Liver (tissue), 9 donors: ENCODE measurements around the gene GRIN3A. TPM values are rescaled to one million over a fixed set of nuclear protein-coding genes. Genes with fewer than 3 reads are reported as not detected.
A peak's percentile ranks its signal among the peaks of the same experiment; 100 is the strongest.

Experiments
- DNase-seq: peaks from one replicate; pipeline ENCODE4 v3.0.0-alpha.2; 2017; ENCODE audit warnings: low spot score
- H3K27ac ChIP-seq, 2 donors: one replicate each; pipeline ENCODE4 v1.7.0; 2013; ENCODE audit warnings: inconsistent platforms in 2 of 2, low read length in 2 of 2, control low read depth in 1 of 2, low read depth in 1 of 2, mild to moderate bottlenecking in 1 of 2
- H3K27me3 ChIP-seq, 4 donors: one replicate each; pipeline versions ENCODE4 v1.6.1 to v1.7.0; 2013; ENCODE audit warnings: low read length in 3 of 4, inconsistent platforms in 1 of 4, mild to moderate bottlenecking in 1 of 4, moderate library complexity in 1 of 4; ENCODE audit not compliant: control insufficient read depth in 4 of 4, insufficient read depth in 4 of 4
- H3K36me3 ChIP-seq, 4 donors: one replicate each; pipeline versions ENCODE4 v1.6.1 to v1.7.0; 2013; ENCODE audit warnings: low read length in 3 of 4, mild to moderate bottlenecking in 3 of 4, low read depth in 1 of 4, moderate library complexity in 1 of 4; ENCODE audit not compliant: control insufficient read depth in 4 of 4, insufficient read depth in 3 of 4
- H3K4me1 ChIP-seq, 4 donors: one replicate each; pipeline versions ENCODE4 v1.6.1 to v1.7.0; 2013; ENCODE audit warnings: low read length in 3 of 4, mild to moderate bottlenecking in 3 of 4, moderate library complexity in 1 of 4; ENCODE audit not compliant: control insufficient read depth in 4 of 4, insufficient read depth in 4 of 4
- H3K4me3 ChIP-seq, 3 donors: one replicate each; pipeline versions ENCODE4 v1.6.1 to v1.7.0; 2013; ENCODE audit warnings: low read length in 3 of 3, control low read depth in 1 of 3, low read depth in 1 of 3, mild to moderate bottlenecking in 1 of 3
- H3K9ac ChIP-seq, 2 donors: one replicate each; pipeline ENCODE4 v1.7.0; 2013; ENCODE audit warnings: low read length in 2 of 2, mild to moderate bottlenecking in 2 of 2, moderate library complexity in 2 of 2, control low read depth in 1 of 2, low read depth in 1 of 2
- H3K9me3 ChIP-seq, 4 donors: one replicate each; pipeline versions ENCODE4 v1.6.1 to v1.7.0; 2013; ENCODE audit warnings: low read length in 3 of 4; ENCODE audit not compliant: control insufficient read depth in 4 of 4
- ATF3 ChIP-seq: IDR thresholded peaks from 2 replicates; pipeline ENCODE4 v1.6.1; 2016; ENCODE audit warnings: antibody characterized with exemption
- EGR1 ChIP-seq, 2 donors: IDR thresholded peaks; 2 replicates each; pipeline ENCODE4 v1.6.1; 2016 to 2018; ENCODE audit warnings: antibody characterized with exemption in 2 of 2, low read depth in 2 of 2
- FOXA1 ChIP-seq: IDR thresholded peaks from 2 replicates; pipeline ENCODE4 v1.6.1; 2016; ENCODE audit warnings: antibody characterized with exemption
- FOXA2 ChIP-seq: IDR thresholded peaks from 2 replicates; pipeline ENCODE4 v1.6.1; 2016; ENCODE audit warnings: antibody characterized with exemption
- GABPA ChIP-seq, 2 donors: IDR thresholded peaks in 1 of 2; conservative IDR thresholded peaks in 1 of 2; 2 replicates each; pipeline ENCODE4 v1.6.1; 2016; ENCODE audit warnings: antibody characterized with exemption in 2 of 2, mild to moderate bottlenecking in 1 of 2, moderate library complexity in 1 of 2
- HNF4A ChIP-seq, 2 donors: conservative IDR thresholded peaks; 2 replicates each; pipeline ENCODE4 v1.6.1; 2016; ENCODE audit warnings: antibody characterized with exemption in 2 of 2, mild to moderate bottlenecking in 2 of 2
- HNF4G ChIP-seq: IDR thresholded peaks from 2 replicates; pipeline ENCODE4 v1.6.1; 2016; ENCODE audit warnings: antibody characterized with exemption
- JUND ChIP-seq, 2 donors: IDR thresholded peaks; 2 replicates each; pipeline ENCODE4 v1.6.1; 2016; ENCODE audit warnings: antibody characterized with exemption in 2 of 2
- MAX ChIP-seq: IDR thresholded peaks from 2 replicates; pipeline ENCODE4 v1.6.1; 2016; ENCODE audit warnings: antibody characterized with exemption
- NR2F2 ChIP-seq: IDR thresholded peaks from 2 replicates; pipeline ENCODE4 v1.6.1; 2016; ENCODE audit warnings: antibody characterized with exemption
- RAD21 ChIP-seq, 2 donors: IDR thresholded peaks; 2 replicates each; pipeline ENCODE4 v1.6.1; 2016; ENCODE audit warnings: antibody characterized with exemption in 2 of 2, mild to moderate bottlenecking in 2 of 2
- RXRA ChIP-seq, 2 donors: IDR thresholded peaks; 2 replicates each; pipeline ENCODE4 v1.6.1; 2017 to 2018; ENCODE audit warnings: antibody characterized with exemption in 2 of 2, mild to moderate bottlenecking in 1 of 2
- SP1 ChIP-seq: IDR thresholded peaks from 2 replicates; pipeline ENCODE4 v1.6.1; 2018; ENCODE audit warnings: antibody characterized with exemption, mild to moderate bottlenecking
- TAF1 ChIP-seq: conservative IDR thresholded peaks from 2 replicates; pipeline ENCODE4 v1.6.1; 2016; ENCODE audit warnings: antibody characterized with exemption, mild to moderate bottlenecking
- YY1 ChIP-seq: IDR thresholded peaks from 2 replicates; pipeline ENCODE4 v1.6.1; 2016; ENCODE audit warnings: antibody characterized with exemption, mild to moderate bottlenecking
- ZBTB33 ChIP-seq: IDR thresholded peaks from 2 replicates; pipeline ENCODE4 v1.6.1; 2016; ENCODE audit warnings: antibody characterized with exemption
- WGBS: extraction: QIAGEN DNeasy Blood & Tissue Kit; methylation state at CpG from one replicate; pipeline ENCODE4 v1.1.7; 2013; 5-methylcytosine and 5-hydroxymethylcytosine counted together
- polyA plus RNA-seq, 2 donors: library from polyadenylated mRNA; stranded (reverse) in 1 of 2; unstranded in 1 of 2; fragments of 200-250 nt in 1 of 2; fragments of >200 nt in 1 of 2; fragmentation: Nextera tagmentation in 1 of 2; extraction: Ambion mirVana in 1 of 2; gene quantifications; one replicate each; pipeline versions ENCODE4 v1.2.1 to v1.2.3, GENCODE V29; 2013 to 2015
- total RNA-seq, 2 donors: library from RNA; depleted of rRNA; stranded (reverse); fragments of >200 nt; gene quantifications; one replicate each; pipeline ENCODE4 v1.2.3, GENCODE V29; 2014
- TF ChIP-seq, protein P1 (sequence below): IDR thresholded peaks from 2 replicates; pipeline ENCODE4 v1.6.1; 2016; ENCODE audit warnings: antibody characterized with exemption, mild to moderate bottlenecking
- TF ChIP-seq, protein P2 (sequence below): fragments of 150-350 bp; IDR thresholded peaks from 2 replicates; pipeline ENCODE4 v1.5.1; 2017; ENCODE audit warnings: improper control_type of control experiment, low read depth, low read length; ENCODE audit not compliant: missing input control
- donor health status: healthy.
- donor health status: healthy.
- donor health status: healthy.
- donor health status: healthy.
- donor health status: healthy.

GRIN3A gene
- total and polyA plus RNA-seq, 4 donors: under 0.01 to 0.23 (median 0.09) TPM

DNA sequence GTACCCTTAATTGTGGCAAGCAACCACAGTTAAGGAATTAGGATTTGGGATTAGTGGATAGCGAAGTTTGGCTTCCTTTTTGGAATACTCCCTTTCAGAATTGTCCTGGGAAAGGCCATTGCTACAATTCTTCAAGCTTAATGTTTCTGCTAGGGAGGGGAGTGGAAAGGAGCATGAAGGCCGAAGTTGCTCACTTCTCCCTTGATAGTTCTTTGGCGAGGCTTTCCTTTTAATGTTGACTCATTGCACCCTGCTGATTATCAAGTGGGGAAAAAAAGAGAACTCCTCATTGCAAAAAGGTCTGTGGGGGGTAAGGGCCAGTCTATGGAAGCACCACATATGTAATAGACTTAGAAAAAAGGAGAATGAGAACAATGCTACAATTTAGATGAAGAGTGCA is 30.7 kb downstream of the GRIN3A start:
- Histone ChIP-seq H3K4me3 (no peak overlapping the region), H3K36me3 (no peaks in the 10 kb centered on the region), H3K4me1 (peaks cover 8 to 39% (median 24%) of the 10 kb centered on the region in 4 donors), H3K27me3 (no peaks in the 10 kb centered on the region), H3K27ac (peak overlapping the region; percentile 80 to 93), H3K9me3 (no peaks in the 10 kb centered on the region), H3K9ac (no peak overlapping the region)
- no peak for DNase-seq
- TF ChIP-seq RXRA (IDR thresholded peaks at IDR 0.05): no peak
- TF ChIP-seq, protein P1, sequence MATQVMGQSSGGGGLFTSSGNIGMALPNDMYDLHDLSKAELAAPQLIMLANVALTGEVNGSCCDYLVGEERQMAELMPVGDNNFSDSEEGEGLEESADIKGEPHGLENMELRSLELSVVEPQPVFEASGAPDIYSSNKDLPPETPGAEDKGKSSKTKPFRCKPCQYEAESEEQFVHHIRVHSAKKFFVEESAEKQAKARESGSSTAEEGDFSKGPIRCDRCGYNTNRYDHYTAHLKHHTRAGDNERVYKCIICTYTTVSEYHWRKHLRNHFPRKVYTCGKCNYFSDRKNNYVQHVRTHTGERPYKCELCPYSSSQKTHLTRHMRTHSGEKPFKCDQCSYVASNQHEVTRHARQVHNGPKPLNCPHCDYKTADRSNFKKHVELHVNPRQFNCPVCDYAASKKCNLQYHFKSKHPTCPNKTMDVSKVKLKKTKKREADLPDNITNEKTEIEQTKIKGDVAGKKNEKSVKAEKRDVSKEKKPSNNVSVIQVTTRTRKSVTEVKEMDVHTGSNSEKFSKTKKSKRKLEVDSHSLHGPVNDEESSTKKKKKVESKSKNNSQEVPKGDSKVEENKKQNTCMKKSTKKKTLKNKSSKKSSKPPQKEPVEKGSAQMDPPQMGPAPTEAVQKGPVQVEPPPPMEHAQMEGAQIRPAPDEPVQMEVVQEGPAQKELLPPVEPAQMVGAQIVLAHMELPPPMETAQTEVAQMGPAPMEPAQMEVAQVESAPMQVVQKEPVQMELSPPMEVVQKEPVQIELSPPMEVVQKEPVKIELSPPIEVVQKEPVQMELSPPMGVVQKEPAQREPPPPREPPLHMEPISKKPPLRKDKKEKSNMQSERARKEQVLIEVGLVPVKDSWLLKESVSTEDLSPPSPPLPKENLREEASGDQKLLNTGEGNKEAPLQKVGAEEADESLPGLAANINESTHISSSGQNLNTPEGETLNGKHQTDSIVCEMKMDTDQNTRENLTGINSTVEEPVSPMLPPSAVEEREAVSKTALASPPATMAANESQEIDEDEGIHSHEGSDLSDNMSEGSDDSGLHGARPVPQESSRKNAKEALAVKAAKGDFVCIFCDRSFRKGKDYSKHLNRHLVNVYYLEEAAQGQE: no peak
- no peak for TF ChIP-seq MAX
- no peak for TF ChIP-seq TAF1
- no peak for TF ChIP-seq FOXA1
- no peak for TF ChIP-seq EGR1 (IDR thresholded peaks at IDR 0.05; ENCODE audit: low read depth in 2 of 2)
- no peak for TF ChIP-seq JUND (IDR thresholded peaks at IDR 0.05)
- 61% methylated on average over 3 of the region's 3 CpGs for WGBS

DNA sequence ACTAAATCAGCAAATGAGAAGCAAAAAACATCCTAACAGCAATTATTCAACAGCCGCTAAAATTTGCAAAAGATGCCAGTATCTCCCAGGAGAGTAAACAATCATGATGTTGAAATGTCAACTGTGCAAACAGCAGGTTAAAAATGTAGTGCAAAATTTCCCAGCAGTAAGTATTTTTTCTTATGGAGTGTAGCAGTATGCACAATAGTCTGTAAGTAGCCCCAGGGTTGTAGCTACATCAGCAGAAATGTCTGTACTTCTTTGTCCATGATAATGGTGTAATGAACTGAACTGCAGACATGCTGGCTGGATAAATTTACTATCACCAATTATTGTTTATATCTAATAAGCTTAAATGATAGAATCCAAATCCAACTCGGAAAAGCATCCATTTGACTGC is 31.4 kb downstream of the GRIN3A start:
- H3K36me3 ChIP-seq: no peaks in the 10 kb centered on the region
- H3K27ac ChIP-seq: peak overlapping the region; percentile 80 to 93
- no peaks in the 10 kb centered on the region for H3K27me3 ChIP-seq
- H3K9ac ChIP-seq: no peak overlapping the region
- peaks cover 8 to 39% (median 24%) of the 10 kb centered on the region in 4 donors for H3K4me1 ChIP-seq
- no peak for DNase-seq
- no peaks in the 10 kb centered on the region for H3K9me3 ChIP-seq
- peak overlapping the region in 1 of 3 donors; percentile 31 for H3K4me3 ChIP-seq
- WGBS: 42% methylated on average over 2 of the region's 2 CpGs
- peak; percentile 56 for TF ChIP-seq YY1
- TF ChIP-seq GABPA (IDR thresholded peaks at IDR 0.05 in 1 of 2, conservative IDR thresholded peaks at IDR 0.05 in 1 of 2): no peak
- TF ChIP-seq ATF3: no peak
- TF ChIP-seq RXRA (IDR thresholded peaks at IDR 0.05): peak in 1 of 2 donors; percentile 56
- TF ChIP-seq FOXA1: peak; percentile 86
- TF ChIP-seq HNF4G: no peak
- TF ChIP-seq, protein P1: no peak
- peak; percentile 87 for TF ChIP-seq FOXA2
- TF ChIP-seq NR2F2: no peak
- no peak for TF ChIP-seq TAF1
- TF ChIP-seq RAD21 (IDR thresholded peaks at IDR 0.05): peak in 1 of 2 donors; percentile 11
- TF ChIP-seq ZBTB33: no peak
- TF ChIP-seq EGR1 (IDR thresholded peaks at IDR 0.05; ENCODE audit: low read depth in 2 of 2): no peak
- no peak for TF ChIP-seq MAX
- TF ChIP-seq, protein P2, sequence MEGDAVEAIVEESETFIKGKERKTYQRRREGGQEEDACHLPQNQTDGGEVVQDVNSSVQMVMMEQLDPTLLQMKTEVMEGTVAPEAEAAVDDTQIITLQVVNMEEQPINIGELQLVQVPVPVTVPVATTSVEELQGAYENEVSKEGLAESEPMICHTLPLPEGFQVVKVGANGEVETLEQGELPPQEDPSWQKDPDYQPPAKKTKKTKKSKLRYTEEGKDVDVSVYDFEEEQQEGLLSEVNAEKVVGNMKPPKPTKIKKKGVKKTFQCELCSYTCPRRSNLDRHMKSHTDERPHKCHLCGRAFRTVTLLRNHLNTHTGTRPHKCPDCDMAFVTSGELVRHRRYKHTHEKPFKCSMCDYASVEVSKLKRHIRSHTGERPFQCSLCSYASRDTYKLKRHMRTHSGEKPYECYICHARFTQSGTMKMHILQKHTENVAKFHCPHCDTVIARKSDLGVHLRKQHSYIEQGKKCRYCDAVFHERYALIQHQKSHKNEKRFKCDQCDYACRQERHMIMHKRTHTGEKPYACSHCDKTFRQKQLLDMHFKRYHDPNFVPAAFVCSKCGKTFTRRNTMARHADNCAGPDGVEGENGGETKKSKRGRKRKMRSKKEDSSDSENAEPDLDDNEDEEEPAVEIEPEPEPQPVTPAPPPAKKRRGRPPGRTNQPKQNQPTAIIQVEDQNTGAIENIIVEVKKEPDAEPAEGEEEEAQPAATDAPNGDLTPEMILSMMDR: no peak
- peak; percentile 23 for TF ChIP-seq SP1
- peak; percentile 21 to 32 for TF ChIP-seq HNF4A (conservative IDR thresholded peaks at IDR 0.05)
- no peak for TF ChIP-seq JUND (IDR thresholded peaks at IDR 0.05)
